ENCODE results near the gene KIN.
"Not testable (repeated sequence)": the region's sequence is repeated elsewhere in the genome, so short reads cannot be mapped to it uniquely, and the experiment has no call there.

The KIN gene

DNA sequence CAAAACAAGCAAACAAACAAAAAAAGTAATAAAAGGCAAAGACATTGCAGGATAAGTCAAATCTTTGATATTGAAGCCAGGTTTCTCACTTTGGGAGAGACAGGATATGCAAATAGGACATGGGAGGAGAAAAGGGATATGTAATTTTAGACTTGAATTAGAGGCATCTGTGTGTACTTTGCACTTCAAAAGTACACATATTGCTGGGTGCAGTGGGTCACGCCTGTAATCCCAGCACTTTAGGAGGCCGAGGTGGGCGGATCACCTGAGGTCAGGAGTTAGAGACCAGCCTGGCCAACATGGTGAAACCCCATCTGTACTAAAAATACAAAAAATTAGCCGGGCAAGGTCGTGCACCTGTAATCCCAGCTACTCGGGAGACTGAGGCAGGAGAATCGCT is 23.9 kb upstream of the KIN start:
- not testable (repeated sequence) for H3K4me3 Mint-ChIP-seq, H3K27ac Mint-ChIP-seq, H3K9me3 Mint-ChIP-seq

GRCh38 chr10:7811000-7811399 is 23.2 kb upstream of the KIN start:
- peaks cover 7 to 15% of the 10 kb centered on the region in 2 donors for H3K27me3 Mint-ChIP-seq
- no peak overlapping the region for H3K4me3 Mint-ChIP-seq
- no peak overlapping the region for H3K27ac Mint-ChIP-seq
- H3K4me1 Mint-ChIP-seq (ENCODE audit: low read depth in 2 of 2) = no peaks in the 10 kb centered on the region
- DNase-seq (no peak), ATAC-seq (replicated peaks) (no peak)
- no peaks in the 10 kb centered on the region for H3K9me3 Mint-ChIP-seq
- peaks cover 20% of the 10 kb centered on the region for H3K36me3 Mint-ChIP-seq (ENCODE audit: insufficient read depth)

More for the DNA sequence above, 23.9 kb upstream of the KIN start:
- H3K36me3 Mint-ChIP-seq (ENCODE audit: insufficient read depth) = peaks cover 13% of the 10 kb centered on the region
- not testable (repeated sequence) for ATAC-seq (replicated peaks); H3K4me1 Mint-ChIP-seq (ENCODE audit: low read depth in 2 of 2); DNase-seq
- peaks cover 7 to 21% of the 10 kb centered on the region in 2 donors for H3K27me3 Mint-ChIP-seq

- Mint-ChIP-seq H3K9me3 (no peaks in the 10 kb centered on the region), H3K36me3 (ENCODE audit: insufficient read depth) (peaks cover 25% of the 10 kb centered on the region), H3K27ac (no peak overlapping the region), H3K4me3 (no peak overlapping the region), H3K27me3 (peaks cover 7 to 12% of the 10 kb centered on the region in 2 donors), H3K4me1 (ENCODE audit: low read depth in 2 of 2) (no peaks in the 10 kb centered on the region)
- DNase-seq (no peak), ATAC-seq (replicated peaks) (no peak)
These were observed 22.6 kb upstream of the KIN start for GRCh38 chr10:7810443-7810842.

GRCh38 chr10:7808686-7809267 is 21.0 kb upstream of the KIN start:
- Mint-ChIP-seq H3K9me3 (no peaks in the 10 kb centered on the region), H3K4me3 (no peak overlapping the region), H3K27ac (no peak overlapping the region), H3K4me1 (ENCODE audit: low read depth in 2 of 2) (no peaks in the 10 kb centered on the region), H3K27me3 (peaks cover 0 to 7% of the 10 kb centered on the region in 2 donors), H3K36me3 (ENCODE audit: insufficient read depth) (peaks cover 40% of the 10 kb centered on the region)
- ATAC-seq (replicated peaks) (no peak), DNase-seq (no peak)

- H3K27me3 Mint-ChIP-seq = no peaks in the 10 kb centered on the region
- no peak for ATAC-seq (replicated peaks)
- H3K27ac Mint-ChIP-seq = no peak overlapping the region
- DNase-seq = no peak
- peaks cover 80% of the 10 kb centered on the region for H3K36me3 Mint-ChIP-seq (ENCODE audit: insufficient read depth)
- no peaks in the 10 kb centered on the region for H3K4me1 Mint-ChIP-seq (ENCODE audit: low read depth in 2 of 2)
- H3K9me3 Mint-ChIP-seq = no peaks in the 10 kb centered on the region
- no peak overlapping the region for H3K4me3 Mint-ChIP-seq
These were observed 16.9 kb upstream of the KIN start for GRCh38 chr10:7804741-7805140.

DNA sequence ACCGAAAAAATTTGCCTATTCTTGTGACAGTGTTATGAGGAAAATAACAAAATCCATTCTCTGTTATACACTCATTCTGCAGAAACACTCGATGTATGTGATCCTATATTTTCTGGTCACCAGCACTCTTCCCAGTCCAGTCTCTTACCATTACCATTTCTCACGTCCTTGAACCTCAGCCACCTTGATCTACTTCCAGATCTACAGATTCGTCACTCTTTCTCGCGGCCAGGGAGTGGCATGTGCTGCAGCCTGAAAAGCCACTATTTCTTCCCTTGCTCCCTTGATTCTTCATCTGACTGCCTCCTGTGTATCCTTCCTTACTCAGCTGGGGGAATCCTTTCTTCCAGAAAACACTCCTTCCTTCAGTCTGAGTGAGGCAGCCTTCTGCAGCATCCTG is 16.4 kb upstream of the KIN start:
- Mint-ChIP-seq H3K9me3 (no peaks in the 10 kb centered on the region), H3K36me3 (ENCODE audit: insufficient read depth) (peaks cover 85% of the 10 kb centered on the region), H3K4me1 (ENCODE audit: low read depth in 2 of 2) (no peaks in the 10 kb centered on the region), H3K27ac (no peak overlapping the region), H3K4me3 (no peak overlapping the region), H3K27me3 (no peaks in the 10 kb centered on the region)
- DNase-seq (no peak), ATAC-seq (replicated peaks) (no peak)

- DNase-seq (no peak), ATAC-seq (replicated peaks) (no peak)
- Mint-ChIP-seq H3K4me3 (no peak overlapping the region), H3K36me3 (ENCODE audit: insufficient read depth) (peaks cover 95% of the 10 kb centered on the region), H3K9me3 (no peaks in the 10 kb centered on the region), H3K27ac (no peak overlapping the region), H3K27me3 (no peaks in the 10 kb centered on the region), H3K4me1 (ENCODE audit: low read depth in 2 of 2) (no peaks in the 10 kb centered on the region)
These were observed 14.8 kb upstream of the KIN start for GRCh38 chr10:7802606-7803005.

DNA sequence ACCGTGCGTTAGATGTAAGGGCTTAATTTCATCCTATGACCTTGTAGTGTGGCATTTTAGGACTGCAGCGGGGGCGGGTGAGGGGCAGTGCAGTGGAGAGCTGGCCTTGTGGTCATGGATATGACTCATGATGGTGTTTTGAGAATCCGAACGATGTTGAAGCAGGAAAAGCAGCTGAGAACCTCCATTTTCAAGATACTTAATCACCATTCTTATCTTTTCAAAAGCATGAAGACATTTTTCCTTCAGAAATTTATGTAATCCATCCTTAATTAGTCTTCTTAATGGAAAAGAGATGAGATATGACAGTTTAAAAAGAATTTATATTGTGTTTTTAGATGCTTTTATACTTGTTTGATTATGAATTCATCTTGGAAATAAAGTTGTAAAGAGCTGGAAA is 9.8 kb upstream of the KIN start:
- Mint-ChIP-seq H3K27ac (no peak overlapping the region), H3K4me3 (no peak overlapping the region), H3K27me3 (no peaks in the 10 kb centered on the region), H3K4me1 (ENCODE audit: low read depth in 2 of 2) (peaks cover 20 to 39% of the 10 kb centered on the region in 2 donors), H3K9me3 (no peaks in the 10 kb centered on the region), H3K36me3 (ENCODE audit: insufficient read depth) (peaks cover 64% of the 10 kb centered on the region)
- no peak for DNase-seq
- no peak for ATAC-seq (replicated peaks)

DNA sequence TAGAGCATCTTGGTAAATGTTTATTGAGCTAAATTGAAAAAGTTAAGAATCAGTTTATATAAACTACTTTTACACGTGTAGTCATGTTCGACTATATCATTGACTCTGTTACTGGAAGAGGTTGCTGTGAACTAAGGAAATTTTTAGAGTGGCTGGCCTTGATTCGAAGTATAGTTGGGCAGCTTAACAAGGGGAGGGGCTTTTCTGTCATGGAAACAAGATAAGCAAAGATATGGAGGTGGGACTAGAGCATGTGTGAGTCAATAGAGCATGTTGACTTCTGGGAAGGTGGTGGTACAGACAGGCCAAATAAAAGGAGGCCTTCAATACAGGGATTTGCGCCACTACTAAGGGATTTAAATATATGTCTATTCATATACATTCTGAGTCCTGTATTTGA is 7.8 kb upstream of the KIN start:
- ATAC-seq (replicated peaks) (no peak), DNase-seq (no peak)
- Mint-ChIP-seq H3K36me3 (ENCODE audit: insufficient read depth) (peaks cover 45% of the 10 kb centered on the region), H3K4me3 (no peak overlapping the region), H3K27ac (peak overlapping the region; percentile 10 to 19), H3K27me3 (no peaks in the 10 kb centered on the region), H3K4me1 (ENCODE audit: low read depth in 2 of 2) (peaks cover 25 to 58% of the 10 kb centered on the region in 2 donors), H3K9me3 (no peaks in the 10 kb centered on the region)

DNA sequence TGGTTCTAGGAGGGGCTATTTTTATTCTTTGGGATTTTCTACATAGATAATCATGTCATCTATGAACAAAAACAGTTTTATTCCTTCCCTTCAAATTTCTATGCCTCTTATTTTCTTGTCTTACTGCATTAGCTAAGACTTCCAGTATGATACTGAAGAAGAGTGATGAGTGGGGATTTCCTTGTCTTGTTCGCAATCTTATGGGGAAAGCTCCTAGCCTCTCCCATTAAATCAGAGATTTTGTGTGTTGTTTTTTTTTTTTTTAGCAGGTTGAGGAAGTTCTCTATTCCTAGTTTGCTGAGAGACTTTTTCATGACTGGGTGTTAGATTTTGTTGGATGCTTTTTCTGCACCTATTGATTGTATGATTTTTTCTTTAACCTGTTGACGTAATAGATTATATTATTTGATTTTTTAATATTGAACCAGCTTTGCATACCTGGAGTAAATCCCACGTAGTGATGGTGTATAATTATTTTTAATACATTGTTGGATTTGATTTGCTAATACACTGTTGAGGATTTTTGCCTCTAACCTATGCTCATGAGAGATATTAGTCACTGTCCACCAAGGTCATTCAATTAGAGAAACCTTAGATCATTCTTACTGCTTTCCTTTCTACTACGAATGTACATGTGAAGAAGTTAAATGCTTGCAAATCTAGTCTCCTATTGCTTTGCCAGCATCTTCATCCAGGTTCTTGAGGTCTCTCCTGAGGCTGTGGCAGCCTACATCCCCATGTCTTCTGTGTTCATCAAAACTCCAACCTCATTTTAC is 6.6 kb upstream of the KIN start:
- no peak overlapping the region for H3K4me3 Mint-ChIP-seq
- H3K27ac Mint-ChIP-seq = peak overlapping the region in 1 of 2 donors; percentile 19

DNA sequence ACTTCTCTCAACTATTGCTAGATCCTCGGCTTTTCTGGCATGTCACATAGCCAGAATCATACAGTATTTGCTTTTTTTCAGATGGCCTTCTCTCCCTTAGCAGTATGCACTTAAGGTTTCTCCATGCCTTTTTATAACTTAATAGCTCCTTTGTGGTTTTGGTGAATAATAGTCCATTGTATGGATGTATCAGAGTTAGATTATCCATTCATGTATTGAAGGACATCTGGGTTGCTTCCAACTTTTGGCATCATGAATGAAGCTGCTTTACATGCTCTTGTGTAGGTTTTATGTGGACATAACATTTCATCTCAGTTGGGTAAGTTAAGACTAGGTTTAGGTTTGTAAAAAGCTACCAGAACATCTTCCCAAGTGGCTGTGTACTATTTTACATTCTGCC is 4.7 kb upstream of the KIN start:
- Mint-ChIP-seq H3K27ac (peak overlapping the region; percentile 15 to 35), H3K9me3 (no peaks in the 10 kb centered on the region), H3K4me1 (ENCODE audit: low read depth in 2 of 2) (peaks cover 36 to 74% of the 10 kb centered on the region in 2 donors), H3K4me3 (no peak overlapping the region), H3K27me3 (no peaks in the 10 kb centered on the region), H3K36me3 (ENCODE audit: insufficient read depth) (peaks cover 18% of the 10 kb centered on the region)
- ATAC-seq (replicated peaks) (no peak), DNase-seq (no peak)

More for the DNA sequence above, 6.6 kb upstream of the KIN start:
- no peak for ATAC-seq (replicated peaks)
- DNase-seq = no peak
- H3K36me3 Mint-ChIP-seq (ENCODE audit: insufficient read depth) = peaks cover 35% of the 10 kb centered on the region
- no peaks in the 10 kb centered on the region for H3K9me3 Mint-ChIP-seq
- H3K27me3 Mint-ChIP-seq = no peaks in the 10 kb centered on the region
- peaks cover 31 to 67% of the 10 kb centered on the region in 2 donors for H3K4me1 Mint-ChIP-seq (ENCODE audit: low read depth in 2 of 2)

DNA sequence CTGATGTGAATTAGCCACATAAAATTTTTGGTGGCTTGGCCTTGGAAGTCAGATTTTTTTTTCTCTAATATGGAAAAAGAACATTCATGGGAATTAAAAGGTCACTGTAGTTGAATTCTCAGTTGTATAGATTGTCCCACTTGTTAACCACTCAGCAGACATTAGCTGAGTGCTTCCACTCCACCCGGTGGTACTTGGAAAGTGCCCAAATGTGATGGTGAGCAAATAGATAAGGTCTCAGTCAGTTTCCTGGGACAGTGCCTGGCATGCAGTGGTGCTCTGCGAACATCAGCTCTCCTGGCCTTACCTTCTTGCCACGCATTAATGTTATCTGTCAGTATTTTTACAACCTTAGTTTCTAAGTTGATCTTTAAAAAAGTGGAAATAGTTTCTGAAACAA is 1.6 kb upstream of the KIN start:
- H3K27me3 Mint-ChIP-seq = no peaks in the 10 kb centered on the region
- no peak for DNase-seq
- H3K27ac Mint-ChIP-seq = no peak overlapping the region
- H3K9me3 Mint-ChIP-seq = no peaks in the 10 kb centered on the region
- peaks cover 10% of the 10 kb centered on the region for H3K36me3 Mint-ChIP-seq (ENCODE audit: insufficient read depth)
- H3K4me1 Mint-ChIP-seq (ENCODE audit: low read depth in 2 of 2) = peaks cover 32 to 67% of the 10 kb centered on the region in 2 donors
- H3K4me3 Mint-ChIP-seq = no peak overlapping the region
- no peak for ATAC-seq (replicated peaks)

DNA sequence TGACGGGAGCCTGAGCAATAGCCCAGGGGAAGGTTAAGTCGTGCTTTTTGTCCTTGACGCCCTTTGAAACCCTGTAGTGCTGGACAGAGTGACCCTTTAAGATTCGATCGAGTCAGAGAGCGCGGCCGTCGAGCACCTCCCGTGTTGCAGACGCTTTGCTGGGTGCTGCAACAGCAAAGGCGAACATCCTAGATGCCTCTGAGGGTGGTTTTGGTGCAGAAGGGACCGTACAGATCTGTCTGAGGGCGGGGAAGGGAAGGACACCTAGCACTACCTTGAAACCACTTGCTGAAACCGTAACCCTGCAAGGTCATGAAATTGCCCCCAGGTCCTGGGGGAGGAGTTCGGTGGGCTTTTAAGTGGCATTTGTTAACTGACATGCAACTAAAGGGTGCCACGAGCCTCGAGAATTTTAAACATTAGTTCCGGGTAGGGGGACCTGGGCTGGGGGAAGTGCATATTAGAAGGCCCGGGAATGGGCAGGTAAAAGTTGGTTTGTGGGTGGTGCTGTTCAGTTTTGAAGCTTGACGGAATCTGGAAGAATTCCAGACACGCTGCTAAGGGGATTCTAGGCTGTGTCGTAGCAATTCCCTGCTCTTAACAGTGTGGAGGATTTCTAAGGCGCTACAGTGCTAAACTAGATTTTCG is 970 bp upstream of the KIN start:
- ATAC-seq (replicated peaks) (peak; percentile 18), DNase-seq (peak in 1 of 3 experiments; percentile 17)
- Mint-ChIP-seq H3K9me3 (no peaks in the 10 kb centered on the region), H3K4me1 (ENCODE audit: low read depth in 2 of 2) (peaks cover 28 to 66% of the 10 kb centered on the region in 2 donors), H3K27me3 (no peaks in the 10 kb centered on the region), H3K27ac (no peak overlapping the region), H3K4me3 (no peak overlapping the region), H3K36me3 (ENCODE audit: insufficient read depth) (peaks cover 10% of the 10 kb centered on the region)

Data from effector memory CD8-positive, alpha-beta T cell (primary cell).